CD8-positive, alpha-beta memory T cell (primary cell): Measurements from ENCODE around the gene RTN4. TPM values are rescaled to one million over a fixed set of nuclear protein-coding genes. Genes with fewer than 3 reads are reported as not detected.

Experiments
- CTCF ChIA-PET: fragments of 350-600 bp; sonication (Branson Sonifier 250); formaldehyde crosslinking; loops from one replicate; lab custom pipeline; 2021; ENCODE audit warnings: antibody characterized with exemption; lab: Charles Lee
- POLR2A ChIA-PET: fragments of 350-600 bp; sonication (Branson Sonifier 250); formaldehyde crosslinking; loops from one replicate; lab custom pipeline; 2021; ENCODE audit warnings: antibody characterized with exemption; lab: Charles Lee
- DNase-seq, 5 donors: peaks; one replicate each; pipeline versions ENCODE4 v3.0.0 to v3.0.0-alpha.2; 2020 to 2022; ENCODE audit warnings: mixed read lengths in 1 of 5
- H3K27ac ChIP-seq: one replicate; pipeline ENCODE4 v1.7.0; 2013; ENCODE audit warnings: low read depth, mild to moderate bottlenecking, low read length, moderate library complexity
- H3K27me3 ChIP-seq: 2 replicates; pipeline ENCODE4 v1.7.0; 2013; ENCODE audit warnings: low read length, mild to moderate bottlenecking; ENCODE audit not compliant: insufficient read depth, poor library complexity, severe bottlenecking
- H3K36me3 ChIP-seq: 2 replicates; pipeline ENCODE4 v1.7.0; 2013; ENCODE audit warnings: mild to moderate bottlenecking, low read length, moderate library complexity; ENCODE audit not compliant: insufficient read depth
- H3K4me1 ChIP-seq: 2 replicates; pipeline ENCODE4 v1.7.0; 2013; ENCODE audit warnings: mild to moderate bottlenecking, low read length, moderate library complexity; ENCODE audit not compliant: insufficient read depth
- H3K4me3 ChIP-seq: 2 replicates; pipeline ENCODE4 v1.7.0; 2013; ENCODE audit warnings: mild to moderate bottlenecking, low read length
- H3K9me3 ChIP-seq: 2 replicates; pipeline ENCODE4 v1.7.0; 2013; ENCODE audit warnings: mild to moderate bottlenecking, low read length
- H3K27ac Mint-ChIP-seq, 8 donors: one replicate each; pipeline ENCODE4 v1.8.0; 2020 to 2021; ENCODE audit warnings: mixed read lengths in 8 of 8, mild to moderate bottlenecking in 6 of 8, inconsistent platforms in 3 of 8, moderate library complexity in 3 of 8
- H3K27me3 Mint-ChIP-seq, 2 donors: one replicate each; pipeline ENCODE4 v1.8.0; 2020 to 2021; ENCODE audit warnings: mixed read lengths in 2 of 2, mild to moderate bottlenecking in 1 of 2, moderate library complexity in 1 of 2
- H3K36me3 Mint-ChIP-seq, 3 donors: one replicate each; pipeline ENCODE4 v1.8.0; 2020 to 2021; ENCODE audit warnings: mixed read lengths in 3 of 3, inconsistent platforms in 1 of 3, mild to moderate bottlenecking in 1 of 3
- H3K4me1 Mint-ChIP-seq, 3 donors: one replicate each; pipeline ENCODE4 v1.8.0; 2020 to 2021; ENCODE audit warnings: mixed read lengths in 3 of 3, inconsistent platforms in 1 of 3, mild to moderate bottlenecking in 1 of 3
- H3K4me3 Mint-ChIP-seq, 7 donors: one replicate each; pipeline ENCODE4 v1.8.0; 2020 to 2021; ENCODE audit warnings: mixed read lengths in 7 of 7, mild to moderate bottlenecking in 6 of 7, moderate library complexity in 4 of 7, inconsistent platforms in 2 of 7
- H3K9me3 Mint-ChIP-seq, 5 donors: one replicate each; pipeline ENCODE4 v1.8.0; 2020 to 2022; ENCODE audit warnings: mixed read lengths in 5 of 5, mild to moderate bottlenecking in 3 of 5, moderate library complexity in 2 of 5, inconsistent platforms in 1 of 5
- polyA plus RNA-seq: library from polyadenylated mRNA; unstranded; fragments of 300-500 nt; fragmentation: Illumina TruSeq; gene quantifications from one replicate; pipeline ENCODE4 v1.2.3, GENCODE V29; 2021
- total RNA-seq, 2 experiments: library from RNA; stranded (reverse); gene quantifications; one replicate each; pipeline ENCODE4 v1.2.3, GENCODE V29; 2021

RTN4 gene
- total and polyA plus RNA-seq, 3 experiments from 2014 or later: 100 to 110 (median 105) TPM

DNA sequence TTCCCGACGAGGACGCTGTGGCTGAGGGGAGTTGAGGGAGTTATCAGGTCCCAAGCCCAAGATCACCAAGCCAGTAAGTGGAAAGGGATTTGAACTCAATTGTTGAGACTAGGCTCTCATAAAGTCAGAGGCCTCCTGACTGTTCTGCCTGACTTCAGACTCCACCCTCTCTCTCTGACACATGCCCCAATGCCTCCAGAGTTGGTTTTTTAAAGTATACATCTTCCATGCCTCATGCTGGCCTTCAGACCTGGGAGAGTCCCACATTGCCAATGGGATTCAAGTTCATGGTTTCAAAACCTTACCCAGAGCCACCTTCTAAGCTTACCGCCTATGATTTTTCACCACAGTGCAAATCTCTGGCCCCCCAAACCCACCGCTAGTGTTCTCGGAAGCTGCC lies 100.8 kb downstream of the RTN4 start:
- H3K9me3 Mint-ChIP-seq: no peaks in the 10 kb centered on the region
- no peaks in the 10 kb centered on the region for H3K36me3 ChIP-seq
- CTCF ChIA-PET: no interaction called here

GRCh38 chr2:54948120-54948519 lies 102.1 kb downstream of the RTN4 start:
- H3K27me3 ChIP-seq: no peaks in the 10 kb centered on the region
- Mint-ChIP-seq H3K27ac (peak overlapping the region in 1 of 8 donors; percentile 86), H3K4me1 (peaks cover 12 to 15% (median 12%) of the 10 kb centered on the region in 3 donors), H3K27me3 (peaks cover 4 to 10% of the 10 kb centered on the region in 2 donors), H3K9me3 (no peaks in the 10 kb centered on the region), H3K36me3 (no peaks in the 10 kb centered on the region), H3K4me3 (no peak overlapping the region)
- no peak overlapping the region for H3K27ac ChIP-seq
- H3K36me3 ChIP-seq: no peaks in the 10 kb centered on the region
- no peak for DNase-seq
- ChIA-PET CTCF (no interaction called here), POLR2A (no interaction called here)
- H3K9me3 ChIP-seq: no peaks in the 10 kb centered on the region
- peaks cover 3% of the 10 kb centered on the region for H3K4me1 ChIP-seq
- H3K4me3 ChIP-seq: no peak overlapping the region

More for the DNA sequence above, 100.8 kb downstream of the RTN4 start:
- Mint-ChIP-seq H3K4me1 (peaks cover 12 to 18% (median 12%) of the 10 kb centered on the region in 3 donors), H3K4me3 (no peak overlapping the region), H3K36me3 (no peaks in the 10 kb centered on the region), H3K27ac (no peak overlapping the region), H3K27me3 (peaks cover 4 to 10% of the 10 kb centered on the region in 2 donors)
- H3K4me1 ChIP-seq: no peaks in the 10 kb centered on the region
- no peak for DNase-seq
- H3K27me3 ChIP-seq: no peaks in the 10 kb centered on the region
- no peak overlapping the region for H3K27ac ChIP-seq
- no peaks in the 10 kb centered on the region for H3K9me3 ChIP-seq
- POLR2A ChIA-PET: no interaction called here
- no peak overlapping the region for H3K4me3 ChIP-seq

DNA sequence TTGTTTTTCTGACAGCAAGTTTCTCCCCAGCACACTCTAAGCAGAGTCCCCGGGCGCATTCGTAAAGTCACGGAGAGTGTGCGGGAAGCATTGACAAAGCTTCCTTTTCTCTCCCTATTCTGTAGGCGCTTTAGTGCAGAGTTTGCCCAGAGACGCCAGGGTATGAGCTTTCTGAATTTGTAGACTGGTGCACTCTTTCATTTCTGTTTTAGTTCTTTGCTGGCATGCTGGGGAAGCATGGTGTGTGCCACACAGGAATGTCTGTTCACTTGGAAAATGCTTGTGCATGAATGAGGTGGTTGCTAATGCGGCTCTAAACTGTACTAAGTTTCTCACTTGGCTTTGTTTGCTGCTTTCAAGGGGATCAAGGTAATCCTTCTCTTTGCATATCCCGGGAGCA lies 102.6 kb downstream of the RTN4 start:
- POLR2A ChIA-PET: no interaction called here
- no peak for DNase-seq
- peaks cover 12% of the 10 kb centered on the region in 3 donors for H3K4me1 Mint-ChIP-seq

DNA sequence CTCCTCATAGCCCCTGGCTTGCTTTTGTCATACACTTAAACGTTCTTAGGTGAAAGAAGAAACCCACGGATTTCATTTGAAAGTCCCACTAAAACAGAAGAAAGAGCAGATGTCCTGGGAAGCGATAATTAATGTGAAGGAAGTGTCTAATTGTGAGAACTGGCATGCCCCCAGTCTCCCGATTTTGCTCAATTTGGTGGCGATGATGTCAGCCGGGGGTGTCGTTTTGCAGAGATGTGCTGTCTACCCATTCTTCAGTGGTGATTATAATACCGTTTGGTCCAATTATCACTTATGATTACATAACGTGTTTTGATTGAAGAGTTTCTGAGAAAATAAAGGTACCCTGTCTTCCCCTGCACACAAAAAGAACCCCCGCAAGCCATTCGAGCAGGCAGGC lies 103.1 kb downstream of the RTN4 start:
- no peaks in the 10 kb centered on the region for H3K36me3 ChIP-seq
- POLR2A ChIA-PET: no interaction called here
- DNase-seq: no peak
- Mint-ChIP-seq H3K36me3 (no peaks in the 10 kb centered on the region), H3K9me3 (no peaks in the 10 kb centered on the region), H3K27me3 (peaks cover 4 to 10% of the 10 kb centered on the region in 2 donors), H3K4me1 (peaks cover 12% of the 10 kb centered on the region in 3 donors), H3K4me3 (no peak overlapping the region), H3K27ac (no peak overlapping the region)
- no peaks in the 10 kb centered on the region for H3K9me3 ChIP-seq
- no peak overlapping the region for H3K4me3 ChIP-seq
- H3K4me1 ChIP-seq: peaks cover 13% of the 10 kb centered on the region
- CTCF ChIA-PET: no interaction called here
- no peak overlapping the region for H3K27ac ChIP-seq
- no peaks in the 10 kb centered on the region for H3K27me3 ChIP-seq

More for the DNA sequence above, 102.6 kb downstream of the RTN4 start:
- CTCF ChIA-PET: no interaction called here
- Histone ChIP-seq H3K27me3 (no peaks in the 10 kb centered on the region), H3K36me3 (no peaks in the 10 kb centered on the region), H3K9me3 (no peaks in the 10 kb centered on the region), H3K27ac (no peak overlapping the region), H3K4me1 (peaks cover 8% of the 10 kb centered on the region), H3K4me3 (no peak overlapping the region)
- Mint-ChIP-seq H3K27me3 (peaks cover 4 to 10% of the 10 kb centered on the region in 2 donors), H3K27ac (peak overlapping the region in 1 of 8 donors; percentile 47), H3K4me3 (no peak overlapping the region), H3K36me3 (no peaks in the 10 kb centered on the region), H3K9me3 (no peaks in the 10 kb centered on the region)

- H3K4me1 ChIP-seq: peaks cover 15% of the 10 kb centered on the region
- no peak for DNase-seq
- Mint-ChIP-seq H3K36me3 (no peaks in the 10 kb centered on the region), H3K27ac (peak overlapping the region in 2 of 8 donors; percentile 68 to 77), H3K4me3 (peak overlapping the region in 1 of 7 donors; percentile 48), H3K4me1 (peaks cover 12% of the 10 kb centered on the region in 3 donors), H3K27me3 (peaks cover 4 to 10% of the 10 kb centered on the region in 2 donors), H3K9me3 (no peaks in the 10 kb centered on the region)
- H3K9me3 ChIP-seq: no peaks in the 10 kb centered on the region
- ChIA-PET POLR2A (no interaction called here), CTCF (no interaction called here)
- no peak overlapping the region for H3K4me3 ChIP-seq
- no peaks in the 10 kb centered on the region for H3K36me3 ChIP-seq
- no peak overlapping the region for H3K27ac ChIP-seq
- no peaks in the 10 kb centered on the region for H3K27me3 ChIP-seq
These were observed 103.9 kb downstream of the RTN4 start for GRCh38 chr2:54946220-54946805.

DNA sequence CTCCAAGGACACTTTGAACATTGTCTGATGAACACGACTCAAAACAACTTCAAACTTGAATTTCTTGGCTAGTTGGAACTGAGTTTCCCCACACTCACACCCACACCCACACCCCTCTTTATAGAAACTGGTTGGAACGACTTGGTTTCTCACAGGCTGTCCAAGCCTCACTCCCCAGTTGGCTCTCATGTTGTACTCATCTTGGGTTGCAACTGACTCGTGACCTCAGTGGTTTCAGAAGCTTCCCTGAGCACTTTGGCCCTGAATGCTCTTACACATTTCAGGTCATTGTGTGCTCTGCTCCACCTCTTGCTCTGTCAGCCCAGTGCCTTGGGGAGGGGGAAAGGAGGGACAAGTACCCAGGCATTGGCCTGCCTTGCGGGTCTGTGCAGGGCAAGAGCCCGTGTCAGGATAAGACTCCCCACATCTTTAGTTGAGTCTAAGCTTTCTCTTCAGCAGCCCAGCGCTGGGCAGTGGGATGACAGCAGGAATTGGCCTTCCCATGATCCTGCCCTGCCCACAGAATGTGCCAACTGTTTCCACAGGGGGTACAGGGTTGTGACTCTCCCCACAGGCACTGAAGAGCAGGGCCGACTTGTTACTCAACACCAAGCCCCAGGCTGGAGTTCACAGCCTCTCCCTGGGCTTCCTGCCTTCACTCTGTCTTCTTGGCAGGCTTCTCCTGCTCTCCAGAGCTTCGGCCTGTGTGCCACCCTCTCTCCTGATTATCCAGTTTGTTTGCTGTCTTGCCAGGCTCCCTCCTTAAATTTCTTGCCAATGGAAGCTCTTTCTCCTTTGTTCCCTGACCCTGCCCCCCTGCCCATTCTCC lies 104.6 kb downstream of the RTN4 start:
- Histone ChIP-seq H3K9me3 (no peaks in the 10 kb centered on the region), H3K4me3 (no peak overlapping the region), H3K4me1 (peaks cover 15% of the 10 kb centered on the region), H3K27ac (no peak overlapping the region), H3K27me3 (no peaks in the 10 kb centered on the region), H3K36me3 (no peaks in the 10 kb centered on the region)
- ChIA-PET CTCF (no interaction called here), POLR2A (no interaction called here)
- H3K36me3 Mint-ChIP-seq: no peaks in the 10 kb centered on the region
- peaks cover 12% of the 10 kb centered on the region in 3 donors for H3K4me1 Mint-ChIP-seq
- H3K9me3 Mint-ChIP-seq: no peaks in the 10 kb centered on the region
- no peak for DNase-seq
- peak overlapping the region in 6 of 8 donors; percentile 20 to 85 (median 66) for H3K27ac Mint-ChIP-seq
- peak overlapping the region in 3 of 7 donors; percentile 39 to 71 (median 53) for H3K4me3 Mint-ChIP-seq
- H3K27me3 Mint-ChIP-seq: peaks cover 4 to 10% of the 10 kb centered on the region in 2 donors

DNA sequence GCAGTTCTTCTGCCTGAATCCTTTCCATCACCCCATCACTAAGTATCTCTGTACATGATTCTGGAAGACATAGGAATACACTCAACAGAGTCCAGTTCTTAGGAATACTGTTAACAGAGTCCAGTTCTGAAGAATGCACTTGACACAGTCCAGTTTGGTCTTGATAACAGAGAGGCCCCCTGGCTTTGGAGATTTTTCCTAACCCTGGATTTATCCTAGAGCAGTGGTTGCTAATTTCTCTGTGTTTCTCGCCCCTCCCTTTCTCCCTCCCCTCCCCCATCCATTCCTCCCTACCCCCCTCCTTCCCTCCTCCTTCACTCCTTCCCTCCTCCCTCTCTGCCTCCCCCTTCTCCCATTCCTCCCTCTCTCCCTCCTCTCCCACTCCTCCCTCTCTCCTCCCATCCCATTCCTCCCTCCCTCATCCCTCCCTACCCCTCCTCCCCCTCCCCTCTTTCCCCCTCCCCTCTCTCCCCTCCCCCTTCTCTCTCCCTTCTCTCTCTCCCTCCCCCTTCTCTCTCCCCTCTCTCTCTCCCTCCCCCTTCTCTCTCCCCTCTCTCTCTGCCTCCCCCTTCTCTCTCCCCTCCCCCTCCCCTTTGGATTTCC lies 105.4 kb downstream of the RTN4 start:
- POLR2A ChIA-PET: no interaction called here
- H3K27me3 Mint-ChIP-seq: peaks cover 3 to 9% of the 10 kb centered on the region in 2 donors

DNA sequence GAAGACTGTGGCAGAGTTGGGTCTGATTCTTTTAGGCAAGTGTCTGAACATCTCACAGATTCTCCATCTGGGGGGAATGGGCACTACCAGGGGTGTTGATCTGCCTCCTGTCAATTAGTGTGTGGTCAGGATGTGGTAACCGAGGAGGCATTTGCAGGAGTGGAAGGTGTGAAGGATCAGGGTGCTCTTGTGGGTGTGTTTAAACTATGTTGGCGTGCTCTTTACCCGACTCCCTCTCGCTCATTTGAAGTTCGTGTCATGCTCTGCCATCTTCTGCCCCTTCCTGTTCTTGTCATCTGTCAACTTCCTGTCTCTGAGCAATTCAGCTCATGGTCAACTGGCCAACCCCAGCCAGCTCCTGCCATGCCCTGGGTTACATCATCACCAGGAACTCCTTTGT lies 107.9 kb downstream of the RTN4 start:
- H3K27me3 Mint-ChIP-seq: peaks cover 0 to 3% of the 10 kb centered on the region in 2 donors
- ChIA-PET CTCF (no interaction called here), POLR2A (interaction anchor here (0.6 kb wide), 1 partner anchor 30 kb away, joined by 3 read pairs; no protein-coding TSS in a partner anchor)
- no peak overlapping the region for H3K27ac Mint-ChIP-seq
- Histone ChIP-seq H3K27ac (peak overlapping the region; percentile 34), H3K4me3 (no peak overlapping the region), H3K36me3 (no peaks in the 10 kb centered on the region), H3K9me3 (no peaks in the 10 kb centered on the region), H3K27me3 (no peaks in the 10 kb centered on the region), H3K4me1 (peaks cover 15% of the 10 kb centered on the region)
- DNase-seq: peak; percentile 9 to 75 (median 50)
- peaks cover 0 to 7% (median 0%) of the 10 kb centered on the region in 3 donors for H3K36me3 Mint-ChIP-seq
- no peak overlapping the region for H3K4me3 Mint-ChIP-seq
- peaks cover 0 to 9% (median 5%) of the 10 kb centered on the region in 5 donors for H3K9me3 Mint-ChIP-seq
- peaks cover 12% of the 10 kb centered on the region in 3 donors for H3K4me1 Mint-ChIP-seq

More for the DNA sequence above, 105.4 kb downstream of the RTN4 start:
- no peak for DNase-seq
- no peaks in the 10 kb centered on the region for H3K36me3 ChIP-seq
- Mint-ChIP-seq H3K4me1 (peaks cover 12% of the 10 kb centered on the region in 3 donors), H3K9me3 (no peaks in the 10 kb centered on the region), H3K4me3 (no peak overlapping the region), H3K36me3 (no peaks in the 10 kb centered on the region), H3K27ac (peak overlapping the region in 1 of 8 donors; percentile 85)
- peaks cover 15% of the 10 kb centered on the region for H3K4me1 ChIP-seq
- no peaks in the 10 kb centered on the region for H3K9me3 ChIP-seq
- no peaks in the 10 kb centered on the region for H3K27me3 ChIP-seq
- CTCF ChIA-PET: no interaction called here
- H3K27ac ChIP-seq: no peak overlapping the region
- H3K4me3 ChIP-seq: no peak overlapping the region
